Esophagus (tissue), 2 donors: Measurements from ENCODE around the gene CDK18. TPM values are rescaled to one million over a fixed set of nuclear protein-coding genes. Genes with fewer than 3 reads are reported as not detected.
A peak's percentile ranks its signal among the peaks of the same experiment; 100 is the strongest.

ENCODE experiments used
- H3K27ac ChIP-seq, 2 donors: one replicate each; pipeline ENCODE4 v1.5.1; 2013; ENCODE audit warnings: low read depth in 2 of 2, mild to moderate bottlenecking in 2 of 2, inconsistent platforms in 1 of 2, low read length in 1 of 2, moderate library complexity in 1 of 2
- H3K27me3 ChIP-seq, 2 donors: one replicate each; pipeline ENCODE4 v1.6.1; 2013; ENCODE audit warnings: low read length in 2 of 2, control low read depth in 1 of 2, mild to moderate bottlenecking in 1 of 2; ENCODE audit not compliant: insufficient read depth in 2 of 2, control insufficient read depth in 1 of 2
- H3K36me3 ChIP-seq, 2 donors: one replicate each; pipeline ENCODE4 v1.6.1; 2013; ENCODE audit warnings: low read length in 1 of 2; ENCODE audit not compliant: control insufficient read depth in 2 of 2, insufficient read depth in 2 of 2
- H3K4me1 ChIP-seq, 2 donors: one replicate each; pipeline ENCODE4 v1.6.1; 2013; ENCODE audit warnings: low read length in 1 of 2; ENCODE audit not compliant: control insufficient read depth in 2 of 2, insufficient read depth in 2 of 2
- H3K4me3 ChIP-seq, 2 donors: one replicate each; pipeline ENCODE4 v1.5.1; 2013; ENCODE audit warnings: low read length in 2 of 2, mild to moderate bottlenecking in 2 of 2, low read depth in 1 of 2, moderate library complexity in 1 of 2
- H3K9me3 ChIP-seq, 2 donors: one replicate each; pipeline ENCODE4 v1.6.1; 2013; ENCODE audit warnings: mild to moderate bottlenecking in 2 of 2, low read depth in 1 of 2, low read length in 1 of 2, moderate library complexity in 1 of 2; ENCODE audit not compliant: control insufficient read depth in 2 of 2, insufficient read depth in 1 of 2
- WGBS, 2 donors: extraction: QIAGEN DNeasy Blood & Tissue Kit; methylation state at CpG; one replicate each; pipeline ENCODE4 v1.1.7; 2013; 5-methylcytosine and 5-hydroxymethylcytosine counted together
- polyA plus RNA-seq, 2 donors: library from polyadenylated mRNA; stranded (reverse); fragments of 200-250 nt; gene quantifications; one replicate each; pipeline ENCODE4 v1.2.3, GENCODE V29; 2013
- donor health status: healthy with polysubstance abuse.
- donor health status: Bipolar disorder and iron deficiency.

Gene CDK18
- polyA plus RNA-seq, 2 donors = 3.5 to 9.0 TPM

GRCh38 chr1:205500240-205501233, 3.9 kb upstream of the CDK18 start:
- H3K36me3 ChIP-seq = no peaks in the 10 kb centered on the region
- no peaks in the 10 kb centered on the region for H3K9me3 ChIP-seq
- no peak overlapping the region for H3K27ac ChIP-seq
- no peaks in the 10 kb centered on the region for H3K27me3 ChIP-seq
- H3K4me1 ChIP-seq = peaks cover 6 to 9% of the 10 kb centered on the region in 2 donors
- WGBS, 2 donors = 64 to 65% methylated on average over 9 of the region's 9 CpGs
- H3K4me3 ChIP-seq = no peak overlapping the region

DNA sequence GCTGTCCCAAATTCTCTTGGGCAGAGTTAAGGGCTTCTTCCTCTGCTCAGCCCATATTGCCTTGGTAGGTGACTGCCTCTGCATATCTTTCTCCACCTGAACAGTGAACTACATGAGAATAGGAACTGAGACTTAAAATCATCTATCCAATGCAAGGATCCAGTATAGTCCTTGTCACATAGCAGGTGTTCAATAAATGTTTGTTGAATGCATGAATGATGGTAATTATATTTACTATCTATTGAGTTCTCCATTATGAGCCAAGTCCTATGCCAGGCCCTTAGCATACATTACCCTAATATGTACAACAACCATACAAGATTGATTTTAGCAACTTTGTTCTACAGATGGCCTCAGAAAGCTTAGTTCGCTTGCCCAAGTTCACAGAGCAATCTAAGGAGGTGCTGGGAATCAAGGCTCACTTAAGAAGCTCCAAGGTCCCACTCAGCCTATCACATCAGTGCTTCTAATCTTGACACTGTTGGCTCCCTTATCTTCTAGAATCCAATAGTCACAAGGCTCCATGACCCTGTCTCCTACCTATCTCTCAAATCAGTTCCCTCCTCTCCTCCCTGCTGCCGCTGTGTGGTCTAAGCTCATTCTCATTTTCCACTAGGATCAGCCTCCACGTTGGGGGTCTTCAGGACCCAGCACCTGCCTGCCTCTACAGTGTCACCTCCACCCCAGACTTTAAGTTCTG, 2.2 kb upstream of the CDK18 start:
- WGBS, 2 donors = 84 to 86% methylated on average over 3 of the region's 3 CpGs
- H3K27ac ChIP-seq = no peak overlapping the region
- H3K4me1 ChIP-seq = peaks cover 10 to 13% of the 10 kb centered on the region in 2 donors
- H3K27me3 ChIP-seq = no peaks in the 10 kb centered on the region
- H3K4me3 ChIP-seq = no peak overlapping the region
- H3K9me3 ChIP-seq = no peaks in the 10 kb centered on the region
- no peaks in the 10 kb centered on the region for H3K36me3 ChIP-seq

- no peak overlapping the region for H3K27ac ChIP-seq
- no peak overlapping the region for H3K4me3 ChIP-seq
- H3K4me1 ChIP-seq = peaks cover 10 to 13% of the 10 kb centered on the region in 2 donors
- no peaks in the 10 kb centered on the region for H3K9me3 ChIP-seq
- no peaks in the 10 kb centered on the region for H3K27me3 ChIP-seq
- 68 to 73% methylated on average over 3 of the region's 3 CpGs for WGBS, 2 donors
- H3K36me3 ChIP-seq = no peaks in the 10 kb centered on the region
These were observed 1.5 kb upstream of the CDK18 start for GRCh38 chr1:205502992-205503391.

DNA sequence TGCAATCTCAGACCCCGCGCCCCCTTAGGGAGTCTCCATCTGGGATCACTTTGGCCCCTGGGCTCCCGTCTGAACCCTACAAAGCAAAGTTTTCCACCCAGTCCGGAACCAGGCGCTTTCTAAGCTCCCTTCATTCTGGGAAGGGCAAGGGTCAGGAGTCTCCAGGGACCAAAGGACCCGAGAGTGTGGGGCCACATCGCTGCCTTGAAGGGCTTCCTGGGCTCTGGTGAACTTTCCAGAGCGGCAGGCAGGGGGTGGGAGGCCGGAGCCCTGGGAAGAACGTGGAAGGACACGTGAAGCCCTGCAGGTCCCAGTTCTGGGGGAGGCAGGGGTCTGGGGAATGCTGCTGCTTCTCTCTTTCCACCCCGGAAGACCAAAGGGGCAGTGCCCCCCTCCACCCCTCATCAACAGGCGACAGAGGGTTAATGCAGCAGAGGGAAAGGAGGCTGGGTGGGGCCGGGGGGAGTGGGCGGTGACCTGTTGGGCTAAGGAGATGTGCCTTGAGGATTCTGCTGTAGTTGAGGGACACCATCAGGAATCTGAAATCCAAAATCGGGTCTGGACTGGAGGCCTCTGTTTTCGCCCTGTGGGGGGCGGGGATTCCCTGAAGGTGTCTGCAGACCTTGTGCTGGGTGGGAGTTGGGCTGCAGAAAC, 734 bp downstream of the CDK18 start:
- Histone ChIP-seq H3K4me1 (peaks cover 11 to 15% of the 10 kb centered on the region in 2 donors), H3K4me3 (peak overlapping the region; percentile 64 to 76), H3K27ac (peak overlapping the region in 1 of 2 donors; percentile 19), H3K9me3 (no peaks in the 10 kb centered on the region), H3K27me3 (no peaks in the 10 kb centered on the region), H3K36me3 (no peaks in the 10 kb centered on the region)
- 8 to 10% methylated on average over 17 to 18 of the region's 18 CpGs for WGBS, 2 donors

DNA sequence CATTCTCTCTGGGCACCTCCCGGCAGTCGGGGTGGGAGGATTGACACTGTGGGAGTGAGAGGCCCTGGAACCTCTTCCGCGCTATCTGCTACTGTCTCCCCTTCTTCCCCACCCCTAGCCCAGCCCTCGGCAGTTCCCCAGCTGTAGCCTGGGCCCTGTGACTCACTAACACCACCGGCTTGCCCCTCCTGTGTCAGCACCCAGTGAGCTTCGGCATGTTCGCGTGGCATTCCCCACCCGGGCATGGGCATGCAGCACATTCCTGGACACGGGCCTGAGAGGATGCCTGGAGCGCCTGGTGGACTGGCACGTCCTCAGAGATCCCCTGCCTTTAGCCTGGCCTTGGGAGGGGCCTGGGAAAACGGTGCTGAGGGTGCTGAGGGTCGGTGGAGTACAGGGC, 1.3 kb downstream of the CDK18 start:
- Histone ChIP-seq H3K27me3 (no peaks in the 10 kb centered on the region), H3K27ac (peak overlapping the region in 1 of 2 donors; percentile 26), H3K36me3 (no peaks in the 10 kb centered on the region), H3K9me3 (no peaks in the 10 kb centered on the region), H3K4me3 (peak overlapping the region in 1 of 2 donors; percentile 76), H3K4me1 (peaks cover 13 to 19% of the 10 kb centered on the region in 2 donors)
- 26 to 42% methylated on average over 15 of the region's 15 CpGs for WGBS, 2 donors

DNA sequence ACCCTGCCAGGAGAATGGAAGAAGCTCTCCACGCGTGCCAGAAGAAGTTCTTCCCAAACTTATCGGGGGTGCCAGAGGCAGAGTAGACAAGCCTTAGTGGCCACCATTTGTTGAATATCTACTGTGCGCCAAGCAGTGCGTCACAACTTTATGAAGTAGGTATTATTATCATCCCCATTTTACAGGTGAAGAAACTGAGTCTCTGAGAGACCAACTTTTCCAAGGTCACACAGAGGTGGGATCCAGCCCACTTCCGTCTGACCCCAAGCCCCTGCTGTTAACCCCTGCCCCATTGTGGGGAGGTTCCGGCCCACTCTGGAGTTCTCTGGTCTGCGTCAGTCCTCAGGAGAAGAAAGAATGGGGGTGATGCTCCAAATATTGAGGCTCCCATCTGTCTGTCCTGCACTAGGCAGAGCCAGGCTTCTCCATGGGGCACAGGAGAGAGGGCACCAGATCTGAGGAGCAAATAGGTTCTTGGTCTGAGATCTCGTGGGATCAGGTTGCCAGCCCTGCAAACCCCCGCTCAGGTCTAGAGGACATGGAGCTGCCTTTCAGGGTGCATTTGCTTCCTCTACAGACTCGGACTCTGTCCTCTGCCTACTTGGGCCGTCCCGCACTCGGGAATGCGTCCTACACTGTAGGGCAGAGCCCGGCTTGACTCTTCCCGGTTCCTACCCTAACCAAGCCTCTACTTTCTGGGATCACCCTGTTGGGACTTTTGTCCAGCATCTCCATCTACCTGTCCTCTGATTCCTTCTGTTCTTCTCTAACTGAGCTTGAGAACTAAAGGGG, 2.1 kb downstream of the CDK18 start:
- H3K36me3 ChIP-seq = no peaks in the 10 kb centered on the region
- H3K4me3 ChIP-seq = no peak overlapping the region
- peaks cover 13 to 20% of the 10 kb centered on the region in 2 donors for H3K4me1 ChIP-seq
- WGBS, 2 donors = 89 to 94% methylated on average over 17 of the region's 17 CpGs
- no peaks in the 10 kb centered on the region for H3K27me3 ChIP-seq
- no peaks in the 10 kb centered on the region for H3K9me3 ChIP-seq
- no peak overlapping the region for H3K27ac ChIP-seq

DNA sequence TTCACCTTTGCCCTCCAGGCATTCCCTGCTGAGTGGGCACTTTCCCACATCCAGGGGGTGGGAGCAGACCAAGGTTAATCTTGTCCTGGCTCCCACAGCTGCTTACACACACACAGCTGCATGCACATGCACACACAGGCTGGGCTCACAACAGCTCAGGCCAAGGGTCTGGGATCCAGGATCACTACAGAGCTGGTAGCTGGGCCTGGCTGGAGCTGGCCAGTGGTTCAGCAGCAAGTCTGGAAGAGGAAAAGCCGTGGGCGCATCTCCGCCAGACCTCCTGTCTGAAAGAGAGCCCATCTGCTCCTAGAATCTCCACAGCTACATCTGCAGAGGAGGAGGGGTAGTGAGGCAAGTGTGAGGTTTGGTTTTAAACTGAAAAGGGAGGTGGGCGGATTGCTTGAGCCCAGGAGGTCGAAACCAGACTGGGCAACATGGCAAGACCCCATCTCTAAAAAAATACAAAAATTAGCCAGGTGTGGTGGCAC, 3.8 kb downstream of the CDK18 start:
- no peaks in the 10 kb centered on the region for H3K27me3 ChIP-seq
- H3K27ac ChIP-seq = no peak overlapping the region
- H3K9me3 ChIP-seq = no peaks in the 10 kb centered on the region
- 87 to 93% methylated on average over 5 of the region's 5 CpGs for WGBS, 2 donors
- no peaks in the 10 kb centered on the region for H3K36me3 ChIP-seq
- no peak overlapping the region for H3K4me3 ChIP-seq
- H3K4me1 ChIP-seq = peaks cover 13 to 20% of the 10 kb centered on the region in 2 donors

GRCh38 chr1:205510308-205510950, 6.0 kb downstream of the CDK18 start:
- no peaks in the 10 kb centered on the region for H3K36me3 ChIP-seq
- no peaks in the 10 kb centered on the region for H3K9me3 ChIP-seq
- H3K4me3 ChIP-seq = no peak overlapping the region
- H3K4me1 ChIP-seq = peaks cover 8 to 13% of the 10 kb centered on the region in 2 donors
- no peak overlapping the region for H3K27ac ChIP-seq
- no peaks in the 10 kb centered on the region for H3K27me3 ChIP-seq
- WGBS, 2 donors = 57 to 64% methylated on average over 7 of the region's 7 CpGs
